Measurements from ENCODE around the gene TMEM164. TPM values are rescaled to one million over a fixed set of nuclear protein-coding genes. Genes with fewer than 3 reads are reported as not detected.
"Not testable (repeated sequence)": the region's sequence is repeated elsewhere in the genome, so short reads cannot be mapped to it uniquely, and the experiment has no call there.

The TMEM164 gene
- total RNA-seq, 1 experiment from 2014 or later: 8.7 TPM

- in situ Hi-C loops (cut with HindIII; ENCODE audit: low pct_unique_long_range_greater_than_20kb, low sequenced_read_pairs): no loop called here
- no peak for DNase-seq (ENCODE audit: low read depth)
These were observed 140.7 kb downstream of the TMEM164 start for GRCh38 chrX:110143454-110144210.

GRCh38 chrX:110145311-110145710 is 142.4 kb downstream of the TMEM164 start:
- no peak for DNase-seq (ENCODE audit: low read depth)
- in situ Hi-C loops (cut with HindIII; ENCODE audit: low pct_unique_long_range_greater_than_20kb, low sequenced_read_pairs): no loop called here

GRCh38 chrX:110145854-110146253 is 142.9 kb downstream of the TMEM164 start:
- no peak for DNase-seq (ENCODE audit: low read depth)
- in situ Hi-C loops (cut with HindIII; ENCODE audit: low pct_unique_long_range_greater_than_20kb, low sequenced_read_pairs): no loop called here

- in situ Hi-C loops (cut with HindIII; ENCODE audit: low pct_unique_long_range_greater_than_20kb, low sequenced_read_pairs): no loop called here
- DNase-seq (ENCODE audit: low read depth): peak; percentile 35
These were observed 143.6 kb downstream of the TMEM164 start for GRCh38 chrX:110146521-110146920.

- no peak for DNase-seq (ENCODE audit: low read depth)
- in situ Hi-C loops (cut with HindIII; ENCODE audit: low pct_unique_long_range_greater_than_20kb, low sequenced_read_pairs): no loop called here
These were observed 150.3 kb downstream of the TMEM164 start for GRCh38 chrX:110153244-110153643.

GRCh38 chrX:110153896-110154295 is 151.0 kb downstream of the TMEM164 start:
- DNase-seq (ENCODE audit: low read depth): no peak
- in situ Hi-C loops (cut with HindIII; ENCODE audit: low pct_unique_long_range_greater_than_20kb, low sequenced_read_pairs): no loop called here

- in situ Hi-C loops (cut with HindIII; ENCODE audit: low pct_unique_long_range_greater_than_20kb, low sequenced_read_pairs): not testable (repeated sequence)
These were observed 151.4 kb downstream of the TMEM164 start for GRCh38 chrX:110154328-110154727.

GRCh38 chrX:110155759-110156158 is 152.8 kb downstream of the TMEM164 start:
- no peak for DNase-seq (ENCODE audit: low read depth)
- in situ Hi-C loops (cut with HindIII; ENCODE audit: low pct_unique_long_range_greater_than_20kb, low sequenced_read_pairs): no loop called here

More at GRCh38 chrX:110154328-110154727, 151.4 kb downstream of the TMEM164 start:
- peak; percentile 25 for DNase-seq (ENCODE audit: low read depth)

GRCh38 chrX:110156167-110156754 is 153.3 kb downstream of the TMEM164 start:
- in situ Hi-C loops (cut with HindIII; ENCODE audit: low pct_unique_long_range_greater_than_20kb, low sequenced_read_pairs): no loop called here
- DNase-seq (ENCODE audit: low read depth): no peak

- DNase-seq (ENCODE audit: low read depth): no peak
- in situ Hi-C loops (cut with HindIII; ENCODE audit: low pct_unique_long_range_greater_than_20kb, low sequenced_read_pairs): no loop called here
These were observed 154.5 kb downstream of the TMEM164 start for GRCh38 chrX:110157444-110157843.

GRCh38 chrX:110159235-110159634 is 156.3 kb downstream of the TMEM164 start:
- no peak for DNase-seq (ENCODE audit: low read depth)
- in situ Hi-C loops (cut with HindIII; ENCODE audit: low pct_unique_long_range_greater_than_20kb, low sequenced_read_pairs): no loop called here

GRCh38 chrX:110159865-110160264 is 157.0 kb downstream of the TMEM164 start:
- in situ Hi-C loops (cut with HindIII; ENCODE audit: low pct_unique_long_range_greater_than_20kb, low sequenced_read_pairs): no loop called here
- no peak for DNase-seq (ENCODE audit: low read depth)

- DNase-seq (ENCODE audit: low read depth): no peak
- in situ Hi-C loops (cut with HindIII; ENCODE audit: low pct_unique_long_range_greater_than_20kb, low sequenced_read_pairs): no loop called here
These were observed 158.4 kb downstream of the TMEM164 start for GRCh38 chrX:110161361-110161686.

GRCh38 chrX:110162131-110162530 is 159.2 kb downstream of the TMEM164 start:
- in situ Hi-C loops (cut with HindIII; ENCODE audit: low pct_unique_long_range_greater_than_20kb, low sequenced_read_pairs): no loop called here
- DNase-seq (ENCODE audit: low read depth): no peak

GRCh38 chrX:110162867-110163266 is 160.0 kb downstream of the TMEM164 start:
- DNase-seq (ENCODE audit: low read depth): no peak
- in situ Hi-C loops (cut with HindIII; ENCODE audit: low pct_unique_long_range_greater_than_20kb, low sequenced_read_pairs): no loop called here

GRCh38 chrX:110163488-110163887 is 160.6 kb downstream of the TMEM164 start:
- in situ Hi-C loops (cut with HindIII; ENCODE audit: low pct_unique_long_range_greater_than_20kb, low sequenced_read_pairs): no loop called here
- DNase-seq (ENCODE audit: low read depth): peak; percentile 16

GRCh38 chrX:110167952-110168451 is 165.1 kb downstream of the TMEM164 start:
- in situ Hi-C loops (cut with HindIII; ENCODE audit: low pct_unique_long_range_greater_than_20kb, low sequenced_read_pairs): no loop called here
- peak; percentile 78 for DNase-seq (ENCODE audit: low read depth)

- in situ Hi-C loops (cut with HindIII; ENCODE audit: low pct_unique_long_range_greater_than_20kb, low sequenced_read_pairs): no loop called here
- DNase-seq (ENCODE audit: low read depth): peak; percentile 47
These were observed 165.7 kb downstream of the TMEM164 start for GRCh38 chrX:110168585-110168984.

GRCh38 chrX:110170029-110170428 is 167.1 kb downstream of the TMEM164 start:
- in situ Hi-C loops (cut with HindIII; ENCODE audit: low pct_unique_long_range_greater_than_20kb, low sequenced_read_pairs): no loop called here
- DNase-seq (ENCODE audit: low read depth): no peak

- no peak for DNase-seq (ENCODE audit: low read depth)
- in situ Hi-C loops (cut with HindIII; ENCODE audit: low pct_unique_long_range_greater_than_20kb, low sequenced_read_pairs): no loop called here
These were observed 168.5 kb downstream of the TMEM164 start for GRCh38 chrX:110171442-110171841.
